Suppressor macrophage (primary cell): ENCODE measurements around the gene RHBDL1.

Source experiments
- DNase-seq, 4 experiments: peaks; one replicate each; pipeline ENCODE4 v3.0.0-alpha.2; 2020 to 2022

The RHBDL1 gene

GRCh38 chr16:708019-708418 lies 32.5 kb downstream of the RHBDL1 start:
- no peak for DNase-seq

- DNase-seq, result no peak
Measured at GRCh38 chr16:708959-709358, 33.5 kb downstream of the RHBDL1 start.

GRCh38 chr16:709566-710499 lies 34.4 kb downstream of the RHBDL1 start:
- DNase-seq, result peak in 1 of 4 experiments; percentile 16

- no peak for DNase-seq
Measured at GRCh38 chr16:710500-711075, 35.1 kb downstream of the RHBDL1 start.

- DNase-seq, result no peak
Measured at GRCh38 chr16:711084-711483, 35.6 kb downstream of the RHBDL1 start.

GRCh38 chr16:711548-712320 lies 36.3 kb downstream of the RHBDL1 start:
- peak; percentile 80 to 93 (median 89) for DNase-seq

- peak; percentile 61 to 82 (median 72) for DNase-seq
Measured at GRCh38 chr16:712740-713250, 37.3 kb downstream of the RHBDL1 start.

- DNase-seq, result no peak
Measured at GRCh38 chr16:714079-714478, 38.6 kb downstream of the RHBDL1 start.

- DNase-seq, result peak; percentile 88 to 97 (median 93)
Measured at GRCh38 chr16:714558-715476, 39.3 kb downstream of the RHBDL1 start, which contains the start of gene METRN. TSS of gene METRN (plus strand) at chr16:715118. CDS start at chr16:715290, 172 bp downstream.

- DNase-seq, result peak in 3 of 4 experiments; percentile 11 to 57 (median 36)
Measured at GRCh38 chr16:715477-716199, 40.2 kb downstream of the RHBDL1 start.

- no peak for DNase-seq
Measured at GRCh38 chr16:716200-716568, 40.7 kb downstream of the RHBDL1 start.

GRCh38 chr16:716768-717325 lies 41.4 kb downstream of the RHBDL1 start:
- no peak for DNase-seq

- no peak for DNase-seq
Measured at GRCh38 chr16:717450-718245, 42.2 kb downstream of the RHBDL1 start.

GRCh38 chr16:718389-718788 lies 42.9 kb downstream of the RHBDL1 start:
- no peak for DNase-seq

- DNase-seq, result no peak
Measured at GRCh38 chr16:718922-719321, 43.5 kb downstream of the RHBDL1 start.

GRCh38 chr16:719815-720446 lies 44.5 kb downstream of the RHBDL1 start:
- DNase-seq, result no peak

GRCh38 chr16:720447-720989 lies 45.0 kb downstream of the RHBDL1 start:
- peak; percentile 46 to 75 (median 60) for DNase-seq

GRCh38 chr16:720990-721764 lies 45.7 kb downstream of the RHBDL1 start, which contains the start of gene ANTKMT:
TSS of gene ANTKMT (plus strand) at chr16:721146. CDS start at chr16:721275, 129 bp downstream.
- DNase-seq, result peak; percentile 75 to 92 (median 84)
